GM23248 (cell line): ENCODE measurements around the gene LRP1.

Experiments used
- EZH2 ChIP-seq: fragments of 200-600 bp; sonication (generic); IDR thresholded peaks from 2 replicates; pipeline ENCODE4 v1.6.1; 2018; ENCODE audit warnings: antibody characterized with exemption, mild to moderate bottlenecking; ENCODE audit not compliant: insufficient read depth, poor library complexity, severe bottlenecking
- EZH2phosphoT487 ChIP-seq: fragments of 200-600 bp; sonication (generic); IDR thresholded peaks from 2 replicates; pipeline ENCODE4 v1.6.1; 2018; ENCODE audit warnings: antibody characterized with exemption, moderate library complexity, mild to moderate bottlenecking, low read depth; ENCODE audit not compliant: insufficient read depth

- TF ChIP-seq EZH2phosphoT487 (no peak), EZH2 (no peak)
These were observed 17.8 kb downstream of the LRP1 start for GRCh38 chr12:57146092-57146491.
